ENCODE results near the gene TM9SF3.

TM9SF3 gene

GRCh38 chr10:96570983-96571964, 15.5 kb downstream of the TM9SF3 start:
- TF ChIP-seq, protein P1, sequence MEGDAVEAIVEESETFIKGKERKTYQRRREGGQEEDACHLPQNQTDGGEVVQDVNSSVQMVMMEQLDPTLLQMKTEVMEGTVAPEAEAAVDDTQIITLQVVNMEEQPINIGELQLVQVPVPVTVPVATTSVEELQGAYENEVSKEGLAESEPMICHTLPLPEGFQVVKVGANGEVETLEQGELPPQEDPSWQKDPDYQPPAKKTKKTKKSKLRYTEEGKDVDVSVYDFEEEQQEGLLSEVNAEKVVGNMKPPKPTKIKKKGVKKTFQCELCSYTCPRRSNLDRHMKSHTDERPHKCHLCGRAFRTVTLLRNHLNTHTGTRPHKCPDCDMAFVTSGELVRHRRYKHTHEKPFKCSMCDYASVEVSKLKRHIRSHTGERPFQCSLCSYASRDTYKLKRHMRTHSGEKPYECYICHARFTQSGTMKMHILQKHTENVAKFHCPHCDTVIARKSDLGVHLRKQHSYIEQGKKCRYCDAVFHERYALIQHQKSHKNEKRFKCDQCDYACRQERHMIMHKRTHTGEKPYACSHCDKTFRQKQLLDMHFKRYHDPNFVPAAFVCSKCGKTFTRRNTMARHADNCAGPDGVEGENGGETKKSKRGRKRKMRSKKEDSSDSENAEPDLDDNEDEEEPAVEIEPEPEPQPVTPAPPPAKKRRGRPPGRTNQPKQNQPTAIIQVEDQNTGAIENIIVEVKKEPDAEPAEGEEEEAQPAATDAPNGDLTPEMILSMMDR (IDR thresholded peaks at IDR 0.05; ENCODE audit: low read depth, low read length, missing control alignments): no peak
- no peak for DNase-seq (ENCODE audit: extremely low read depth, low read depth)
- H3K4me3 ChIP-seq (replicated peaks; ENCODE audit: low read depth, low read length): no peak overlapping the region

DNA sequence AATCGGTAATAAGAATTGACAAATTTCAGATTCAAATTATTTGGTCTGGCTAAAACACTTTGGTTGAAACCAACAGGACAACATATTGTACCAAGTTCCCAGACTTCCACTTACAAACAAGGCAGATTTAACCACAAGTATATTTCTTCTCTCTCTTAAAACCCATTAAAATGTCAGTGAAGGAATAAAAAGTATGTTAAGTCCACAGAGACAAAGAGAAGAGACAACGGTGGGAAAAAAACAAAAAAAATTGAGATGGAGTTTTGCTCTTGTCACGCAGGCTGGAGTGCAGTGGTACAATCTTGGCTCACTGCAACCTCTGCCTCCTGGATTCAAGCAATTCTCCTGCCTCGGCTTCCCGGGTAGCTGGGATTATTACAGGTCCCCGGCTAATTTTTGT, 16.3 kb downstream of the TM9SF3 start:
- H3K4me3 ChIP-seq (replicated peaks; ENCODE audit: low read depth, low read length): no peak overlapping the region
- no peak for DNase-seq (ENCODE audit: extremely low read depth, low read depth)
- TF ChIP-seq, protein P1 (IDR thresholded peaks at IDR 0.05; ENCODE audit: low read depth, low read length, missing control alignments): no peak

DNA sequence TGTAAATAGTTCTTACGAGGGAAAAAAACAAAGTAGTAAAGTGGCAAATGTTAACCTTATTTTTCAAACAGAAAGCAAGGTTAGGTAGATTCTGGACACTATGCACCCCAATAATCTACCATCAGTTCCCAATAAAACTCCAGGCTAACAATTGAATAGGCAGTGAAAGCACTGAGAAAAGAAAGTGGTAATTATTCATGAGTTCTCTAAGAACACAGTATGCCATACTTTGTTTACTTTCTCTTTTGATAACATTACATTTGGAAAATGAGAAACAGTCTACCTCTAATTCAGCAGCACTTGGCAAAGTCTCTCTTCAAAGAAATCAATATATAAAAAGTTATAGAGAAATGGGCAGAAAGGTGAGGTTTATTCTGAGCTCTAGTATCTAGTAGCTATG, 18.4 kb downstream of the TM9SF3 start:
- no peak for DNase-seq (ENCODE audit: extremely low read depth, low read depth)
- no peak overlapping the region for H3K4me3 ChIP-seq (replicated peaks; ENCODE audit: low read depth, low read length)
- TF ChIP-seq, protein P1 (IDR thresholded peaks at IDR 0.05; ENCODE audit: low read depth, low read length, missing control alignments): no peak

DNA sequence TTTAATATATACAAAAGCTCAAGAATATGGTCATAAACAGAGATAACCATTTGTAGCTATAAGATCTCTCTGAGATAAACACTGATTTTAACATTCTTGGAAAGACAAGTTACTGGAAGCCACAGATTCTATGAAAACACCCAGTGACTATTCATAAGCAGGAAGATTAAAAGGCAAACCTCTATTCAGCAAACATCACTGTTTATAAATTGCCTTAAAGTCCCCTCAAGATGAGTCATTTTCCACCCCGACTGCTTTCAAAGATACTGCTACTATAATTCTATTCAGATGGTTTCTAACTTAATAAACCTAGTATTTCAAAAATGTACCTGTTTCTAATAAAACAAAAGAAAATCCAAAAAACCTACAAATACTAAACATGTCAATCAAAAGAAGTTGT, 21.0 kb downstream of the TM9SF3 start:
- H3K4me3 ChIP-seq (replicated peaks; ENCODE audit: low read depth, low read length): no peak overlapping the region
- peak; percentile 30 for DNase-seq (ENCODE audit: extremely low read depth, low read depth)
- TF ChIP-seq, protein P1 (IDR thresholded peaks at IDR 0.05; ENCODE audit: low read depth, low read length, missing control alignments): no peak

GRCh38 chr10:96560966-96561887, 25.6 kb downstream of the TM9SF3 start:
- TF ChIP-seq, protein P1 (IDR thresholded peaks at IDR 0.05; ENCODE audit: low read depth, low read length, missing control alignments): no peak
- H3K4me3 ChIP-seq (replicated peaks; ENCODE audit: low read depth, low read length): no peak overlapping the region
- DNase-seq (ENCODE audit: extremely low read depth, low read depth): no peak

DNA sequence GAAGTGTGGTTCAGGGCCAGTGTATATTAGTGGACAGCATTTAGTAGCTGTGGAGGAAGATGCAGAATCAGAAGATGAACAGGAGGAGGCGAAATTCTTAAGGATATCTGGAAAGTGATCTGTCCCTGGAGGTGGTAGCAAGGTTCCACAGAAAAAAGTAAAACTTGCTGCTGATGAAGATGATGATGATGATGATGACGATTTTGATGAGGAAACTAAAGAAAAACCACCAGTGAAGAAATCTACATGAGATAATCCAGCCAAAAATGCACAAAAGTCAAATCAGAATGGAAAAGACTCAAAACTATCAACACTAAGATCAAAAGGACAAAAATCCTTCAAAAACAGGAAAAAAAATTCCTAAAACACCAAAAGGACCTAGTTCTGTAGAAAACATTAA, 26.3 kb downstream of the TM9SF3 start:
- H3K4me3 ChIP-seq (replicated peaks; ENCODE audit: low read depth, low read length): no peak overlapping the region
- DNase-seq (ENCODE audit: extremely low read depth, low read depth): no peak
- TF ChIP-seq, protein P1 (IDR thresholded peaks at IDR 0.05; ENCODE audit: low read depth, low read length, missing control alignments): no peak

Data from HFF-Myc (cell line).